ENCODE data around the gene DHX35.

Gene DHX35

DNA sequence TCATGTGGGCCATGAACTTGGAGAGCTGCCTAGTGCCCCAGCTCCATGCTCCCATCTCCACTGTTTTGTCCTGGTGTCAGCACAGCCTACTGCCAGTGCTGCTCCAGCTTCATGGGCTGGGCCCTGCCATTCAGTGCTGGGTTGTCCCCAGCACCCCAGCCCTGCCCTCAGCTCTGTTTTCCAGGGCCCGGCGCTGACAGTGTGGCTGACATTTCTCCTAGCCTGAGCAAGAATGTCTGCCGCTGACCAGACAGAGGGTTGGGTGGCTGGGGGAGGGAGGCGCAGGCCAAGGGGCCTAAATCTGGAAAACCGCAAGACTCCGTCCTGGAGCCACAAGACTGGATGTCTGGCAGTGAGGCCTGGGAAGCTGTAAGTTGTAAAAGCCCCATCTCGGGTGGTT is 78.9 kb downstream of the DHX35 start:
- no peak for TF ChIP-seq KLF10 (tag by site-specific recombination; IDR thresholded peaks at IDR 0.05)
- no peak for TF ChIP-seq ZSCAN23 (tag by site-specific recombination; IDR thresholded peaks at IDR 0.05)
- TF ChIP-seq WT1 (tag by site-specific recombination; IDR thresholded peaks at IDR 0.05), result no peak
- no peak for TF ChIP-seq ZNF211 (tag by site-specific recombination; IDR thresholded peaks at IDR 0.05; ENCODE audit: low read depth)
- no peak for TF ChIP-seq ZNF433 (tag by site-specific recombination; IDR thresholded peaks at IDR 0.05; ENCODE audit: low read depth)
- no peak for TF ChIP-seq ZNF654 (tag by site-specific recombination; IDR thresholded peaks at IDR 0.05; ENCODE audit: low read depth)
- no peaks in the 10 kb centered on the region for H3K4me1 ChIP-seq (ENCODE audit: control insufficient read depth, insufficient read depth, low read length)
- H3K36me3 ChIP-seq (ENCODE audit: control insufficient read depth in 2 of 2, insufficient read depth in 1 of 2, low read length in 2 of 2), result peaks cover 0 to 51% of the 10 kb centered on the region in 2 experiments
- ChIA-PET POLR2A (interaction anchor here (0.9 kb wide), 1 partner anchor 115 kb away, joined by 3 read pairs; the partner anchor contains the start of gene FAM83D), CTCF (interaction anchor here (1.4 kb wide), 1 partner anchor 9 kb away, joined by 7 read pairs; no protein-coding TSS in a partner anchor)
- no peak overlapping the region for H3K4me3 ChIP-seq (ENCODE audit: low read depth, low read length)
- no peak overlapping the region for H3K27ac ChIP-seq (ENCODE audit: extremely low read depth, low read depth, low read length)
- H3K9me3 ChIP-seq (ENCODE audit: control insufficient read depth, insufficient read depth, low read depth, low read length), result no peaks in the 10 kb centered on the region

DNA sequence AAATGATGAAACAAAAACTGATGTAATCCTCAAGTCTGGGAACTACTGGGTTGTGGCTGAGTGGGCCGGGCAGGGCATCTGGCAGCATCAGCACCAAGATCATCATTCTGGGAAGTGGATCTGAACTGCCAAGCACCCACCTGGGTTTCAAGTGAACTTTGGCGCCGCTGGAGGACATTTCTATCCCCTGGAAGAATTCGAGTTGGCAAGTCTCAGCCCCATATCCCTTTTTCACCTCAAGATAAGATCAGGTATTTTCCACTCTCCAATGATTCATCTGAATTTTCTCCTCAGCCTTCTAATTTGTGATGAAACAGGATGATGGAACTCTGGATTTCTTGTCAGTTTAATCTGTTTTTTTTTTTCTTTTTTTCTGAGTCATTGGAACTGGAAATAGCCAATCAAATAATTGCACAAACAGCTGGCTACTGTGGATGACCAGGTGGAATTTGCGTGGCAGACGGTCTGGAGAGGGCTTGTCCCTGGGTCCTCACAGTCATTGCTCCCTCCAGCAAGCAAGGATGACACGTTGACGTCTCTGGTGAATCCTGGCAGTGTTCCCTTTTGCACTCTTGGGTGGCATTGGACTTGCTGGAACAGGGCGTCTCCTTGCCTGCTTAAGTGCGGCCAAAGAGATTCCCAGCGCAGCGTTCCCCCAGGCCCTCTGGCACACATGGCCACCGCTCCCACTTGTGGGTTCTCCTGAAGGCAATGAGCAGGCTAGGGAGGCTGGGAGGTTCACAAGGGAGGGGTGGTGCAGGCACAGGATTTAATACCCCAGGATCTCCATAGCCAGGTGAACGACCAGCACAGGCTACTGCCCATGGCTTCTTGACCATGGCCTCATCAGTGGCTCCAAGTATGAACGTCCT is 80.4 kb downstream of the DHX35 start:
- Histone ChIP-seq H3K27ac (ENCODE audit: extremely low read depth, low read depth, low read length) (no peak overlapping the region), H3K9me3 (ENCODE audit: control insufficient read depth, insufficient read depth, low read depth, low read length) (no peaks in the 10 kb centered on the region), H3K4me1 (ENCODE audit: control insufficient read depth, insufficient read depth, low read length) (no peaks in the 10 kb centered on the region), H3K36me3 (ENCODE audit: control insufficient read depth in 2 of 2, insufficient read depth in 1 of 2, low read length in 2 of 2) (peaks cover 0 to 39% of the 10 kb centered on the region in 2 experiments; a peak in 2 of 3 replicates), H3K4me3 (ENCODE audit: low read depth, low read length) (no peak overlapping the region)
- ChIA-PET POLR2A (no interaction called here), CTCF (interaction anchor here (1.4 kb wide), 1 partner anchor 7 kb away, joined by 7 read pairs; no protein-coding TSS in a partner anchor)
- TF ChIP-seq, protein P1, sequence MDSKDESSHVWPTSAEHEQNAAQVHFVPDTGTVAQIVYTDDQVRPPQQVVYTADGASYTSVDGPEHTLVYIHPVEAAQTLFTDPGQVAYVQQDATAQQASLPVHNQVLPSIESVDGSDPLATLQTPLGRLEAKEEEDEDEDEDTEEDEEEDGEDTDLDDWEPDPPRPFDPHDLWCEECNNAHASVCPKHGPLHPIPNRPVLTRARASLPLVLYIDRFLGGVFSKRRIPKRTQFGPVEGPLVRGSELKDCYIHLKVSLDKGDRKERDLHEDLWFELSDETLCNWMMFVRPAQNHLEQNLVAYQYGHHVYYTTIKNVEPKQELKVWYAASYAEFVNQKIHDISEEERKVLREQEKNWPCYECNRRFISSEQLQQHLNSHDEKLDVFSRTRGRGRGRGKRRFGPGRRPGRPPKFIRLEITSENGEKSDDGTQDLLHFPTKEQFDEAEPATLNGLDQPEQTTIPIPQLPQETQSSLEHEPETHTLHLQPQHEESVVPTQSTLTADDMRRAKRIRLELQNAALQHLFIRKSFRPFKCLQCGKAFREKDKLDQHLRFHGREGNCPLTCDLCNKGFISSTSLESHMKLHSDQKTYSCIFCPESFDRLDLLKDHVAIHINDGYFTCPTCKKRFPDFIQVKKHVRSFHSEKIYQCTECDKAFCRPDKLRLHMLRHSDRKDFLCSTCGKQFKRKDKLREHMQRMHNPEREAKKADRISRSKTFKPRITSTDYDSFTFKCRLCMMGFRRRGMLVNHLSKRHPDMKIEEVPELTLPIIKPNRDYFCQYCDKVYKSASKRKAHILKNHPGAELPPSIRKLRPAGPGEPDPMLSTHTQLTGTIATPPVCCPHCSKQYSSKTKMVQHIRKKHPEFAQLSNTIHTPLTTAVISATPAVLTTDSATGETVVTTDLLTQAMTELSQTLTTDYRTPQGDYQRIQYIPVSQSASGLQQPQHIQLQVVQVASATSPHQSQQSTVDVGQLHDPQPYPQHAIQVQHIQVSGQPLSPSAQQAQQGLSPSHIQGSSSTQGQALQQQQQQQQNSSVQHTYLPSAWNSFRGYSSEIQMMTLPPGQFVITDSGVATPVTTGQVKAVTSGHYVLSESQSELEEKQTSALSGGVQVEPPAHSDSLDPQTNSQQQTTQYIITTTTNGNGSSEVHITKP (tag by site-specific recombination; IDR thresholded peaks at IDR 0.05), result no peak
- TF ChIP-seq ZNF76 (tag by site-specific recombination; IDR thresholded peaks at IDR 0.05; ENCODE audit: borderline replicate concordance, low read depth), result no peak
- no peak for TF ChIP-seq ZNF335 (tag by site-specific recombination; conservative IDR thresholded peaks at IDR 0.05)
- TF ChIP-seq ZNF121 (tag by site-specific recombination; IDR thresholded peaks at IDR 0.05), result no peak

DNA sequence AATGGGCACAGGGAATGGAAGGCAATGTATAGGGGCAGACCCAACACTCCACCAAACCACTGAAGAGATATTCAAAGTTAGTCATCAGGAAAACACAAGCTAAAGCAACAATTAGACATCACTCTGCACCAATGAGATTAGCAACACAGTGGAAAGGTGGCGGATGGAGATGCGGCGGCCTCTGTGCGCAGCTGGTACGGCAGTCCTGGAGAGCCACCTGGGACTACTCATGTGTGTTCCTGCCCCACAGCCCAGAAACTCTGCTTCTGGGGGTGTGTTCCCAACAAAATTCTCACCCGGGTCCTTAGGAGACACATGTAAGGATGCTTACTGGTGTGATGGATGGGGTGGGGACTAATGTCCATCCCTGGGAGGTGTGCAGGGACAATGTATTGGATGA is 82.4 kb downstream of the DHX35 start:
- H3K4me3 ChIP-seq (ENCODE audit: low read depth, low read length), result no peak overlapping the region
- H3K36me3 ChIP-seq (ENCODE audit: control insufficient read depth in 2 of 2, insufficient read depth in 1 of 2, low read length in 2 of 2), result peaks cover 0 to 23% of the 10 kb centered on the region in 2 experiments; a peak in 2 of 3 replicates
- no peaks in the 10 kb centered on the region for H3K4me1 ChIP-seq (ENCODE audit: control insufficient read depth, insufficient read depth, low read length)
- ChIA-PET POLR2A (no interaction called here), CTCF (interaction anchor here (0.6 to 7.2 kb wide), 3 partner anchors 36 to 594 kb away, joined by 3 to 83 read pairs (median 3); no protein-coding TSS in a partner anchor)
- no peak overlapping the region for H3K27ac ChIP-seq (ENCODE audit: extremely low read depth, low read depth, low read length)
- H3K9me3 ChIP-seq (ENCODE audit: control insufficient read depth, insufficient read depth, low read depth, low read length), result no peaks in the 10 kb centered on the region
- TF ChIP-seq ZNF747 (tag by site-specific recombination; IDR thresholded peaks at IDR 0.05), result no peak
- no peak for TF ChIP-seq ZNF585B (tag by site-specific recombination; IDR thresholded peaks at IDR 0.05)
- TF ChIP-seq GLIS1 (tag by site-specific recombination; IDR thresholded peaks at IDR 0.05), result no peak
- TF ChIP-seq YY2 (tag by site-specific recombination; IDR thresholded peaks at IDR 0.05), result no peak
- no peak for TF ChIP-seq ZNF16 (tag by site-specific recombination; IDR thresholded peaks at IDR 0.05; ENCODE audit: low read depth)
- TF ChIP-seq ZNF555 (tag by site-specific recombination; conservative IDR thresholded peaks at IDR 0.05), result no peak
- TF ChIP-seq TRIM28 (IDR thresholded peaks at IDR 0.05; ENCODE audit: borderline replicate concordance, low read length), result no peak
- TF ChIP-seq, protein P2, sequence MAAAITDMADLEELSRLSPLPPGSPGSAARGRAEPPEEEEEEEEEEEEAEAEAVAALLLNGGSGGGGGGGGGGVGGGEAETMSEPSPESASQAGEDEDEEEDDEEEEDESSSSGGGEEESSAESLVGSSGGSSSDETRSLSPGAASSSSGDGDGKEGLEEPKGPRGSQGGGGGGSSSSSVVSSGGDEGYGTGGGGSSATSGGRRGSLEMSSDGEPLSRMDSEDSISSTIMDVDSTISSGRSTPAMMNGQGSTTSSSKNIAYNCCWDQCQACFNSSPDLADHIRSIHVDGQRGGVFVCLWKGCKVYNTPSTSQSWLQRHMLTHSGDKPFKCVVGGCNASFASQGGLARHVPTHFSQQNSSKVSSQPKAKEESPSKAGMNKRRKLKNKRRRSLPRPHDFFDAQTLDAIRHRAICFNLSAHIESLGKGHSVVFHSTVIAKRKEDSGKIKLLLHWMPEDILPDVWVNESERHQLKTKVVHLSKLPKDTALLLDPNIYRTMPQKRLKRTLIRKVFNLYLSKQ (tag by site-specific recombination; IDR thresholded peaks at IDR 0.05; ENCODE audit: borderline replicate concordance), result no peak
- TF ChIP-seq, protein P3, sequence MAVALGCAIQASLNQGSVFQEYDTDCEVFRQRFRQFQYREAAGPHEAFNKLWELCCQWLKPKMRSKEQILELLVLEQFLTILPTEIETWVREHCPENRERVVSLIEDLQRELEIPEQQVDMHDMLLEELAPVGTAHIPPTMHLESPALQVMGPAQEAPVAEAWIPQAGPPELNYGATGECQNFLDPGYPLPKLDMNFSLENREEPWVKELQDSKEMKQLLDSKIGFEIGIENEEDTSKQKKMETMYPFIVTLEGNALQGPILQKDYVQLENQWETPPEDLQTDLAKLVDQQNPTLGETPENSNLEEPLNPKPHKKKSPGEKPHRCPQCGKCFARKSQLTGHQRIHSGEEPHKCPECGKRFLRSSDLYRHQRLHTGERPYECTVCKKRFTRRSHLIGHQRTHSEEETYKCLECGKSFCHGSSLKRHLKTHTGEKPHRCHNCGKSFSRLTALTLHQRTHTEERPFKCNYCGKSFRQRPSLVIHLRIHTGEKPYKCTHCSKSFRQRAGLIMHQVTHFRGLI (tag by site-specific recombination; IDR thresholded peaks at IDR 0.05), result no peak
- TF ChIP-seq, protein P4, sequence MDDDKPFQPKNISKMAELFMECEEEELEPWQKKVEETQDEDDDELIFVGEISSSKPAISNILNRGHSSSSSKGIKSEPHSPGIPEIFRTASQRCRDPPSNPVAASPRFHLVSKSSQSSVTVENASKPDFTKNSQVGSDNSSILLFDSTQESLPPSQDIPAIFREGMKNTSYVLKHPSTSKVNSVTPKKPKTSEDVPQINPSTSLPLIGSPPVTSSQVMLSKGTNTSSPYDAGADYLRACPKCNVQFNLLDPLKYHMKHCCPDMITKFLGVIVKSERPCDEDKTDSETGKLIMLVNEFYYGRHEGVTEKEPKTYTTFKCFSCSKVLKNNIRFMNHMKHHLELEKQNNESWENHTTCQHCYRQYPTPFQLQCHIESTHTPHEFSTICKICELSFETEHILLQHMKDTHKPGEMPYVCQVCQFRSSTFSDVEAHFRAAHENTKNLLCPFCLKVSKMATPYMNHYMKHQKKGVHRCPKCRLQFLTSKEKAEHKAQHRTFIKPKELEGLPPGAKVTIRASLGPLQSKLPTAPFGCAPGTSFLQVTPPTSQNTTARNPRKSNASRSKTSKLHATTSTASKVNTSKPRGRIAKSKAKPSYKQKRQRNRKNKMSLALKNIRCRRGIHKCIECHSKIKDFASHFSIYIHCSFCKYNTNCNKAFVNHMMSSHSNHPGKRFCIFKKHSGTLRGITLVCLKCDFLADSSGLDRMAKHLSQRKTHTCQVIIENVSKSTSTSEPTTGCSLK (tag by site-specific recombination; IDR thresholded peaks at IDR 0.05), result no peak
- no peak for TF ChIP-seq SP7 (tag by site-specific recombination; IDR thresholded peaks at IDR 0.05)
- no peak for TF ChIP-seq ZNF701 (tag by site-specific recombination; IDR thresholded peaks at IDR 0.05)

All from HEK293 (cell line).